Fibroblast of skin of left quadriceps (primary cell): ENCODE data around the gene CCDC169.
"Not testable (repeated sequence)": the region's sequence is repeated elsewhere in the genome, so short reads cannot be mapped to it uniquely, and the experiment has no call there.

ENCODE experiments used
- DNase-seq, 2 experiments: peaks; one replicate each; pipeline ENCODE4 v3.0.0-alpha.2; 2013; ENCODE audit warnings: low read depth in 2 of 2

Gene CCDC169

GRCh38 chr13:36313047-36313969, 15.7 kb upstream of the CCDC169 start:
- no peak for DNase-seq

GRCh38 chr13:36310417-36311108, 12.9 kb upstream of the CCDC169 start:
- DNase-seq = no peak

- no peak for DNase-seq
Measured at GRCh38 chr13:36302289-36302688, 4.7 kb upstream of the CCDC169 start.

- DNase-seq = not testable (repeated sequence)
Measured at GRCh38 chr13:36299469-36299868, 1.9 kb upstream of the CCDC169 start.

GRCh38 chr13:36298535-36299068, 988 bp upstream of the CCDC169 start:
- no peak for DNase-seq

- no peak for DNase-seq
Measured at GRCh38 chr13:36294096-36294495, 3.5 kb downstream of the CCDC169 start.

GRCh38 chr13:36293497-36293896, 4.1 kb downstream of the CCDC169 start:
- DNase-seq = no peak

- DNase-seq = no peak
Measured at GRCh38 chr13:36288794-36289391, 8.7 kb downstream of the CCDC169 start.

GRCh38 chr13:36286006-36286405, 11.6 kb downstream of the CCDC169 start:
- no peak for DNase-seq

GRCh38 chr13:36282821-36283432, 14.7 kb downstream of the CCDC169 start:
- peak; percentile 17 for DNase-seq

GRCh38 chr13:36275190-36276002, 22.2 kb downstream of the CCDC169 start:
- peak; percentile 51 to 53 for DNase-seq

- DNase-seq = no peak
Measured at GRCh38 chr13:36273431-36273830, 24.2 kb downstream of the CCDC169 start.

GRCh38 chr13:36261976-36262375, 35.6 kb downstream of the CCDC169 start:
- DNase-seq = no peak

- no peak for DNase-seq
Measured at GRCh38 chr13:36261011-36261410, 36.6 kb downstream of the CCDC169 start.

GRCh38 chr13:36259361-36260137, 38.1 kb downstream of the CCDC169 start:
- DNase-seq = no peak

GRCh38 chr13:36258831-36259230, 38.8 kb downstream of the CCDC169 start:
- no peak for DNase-seq

GRCh38 chr13:36251526-36251925, 46.1 kb downstream of the CCDC169 start:
- no peak for DNase-seq

GRCh38 chr13:36251017-36251416, 46.6 kb downstream of the CCDC169 start:
- no peak for DNase-seq

- DNase-seq = no peak
Measured at GRCh38 chr13:36248700-36249099, 48.9 kb downstream of the CCDC169 start.

GRCh38 chr13:36244990-36245389, 52.6 kb downstream of the CCDC169 start:
- DNase-seq = no peak
